H9 (cell line): ENCODE results near the gene SLC22A12. TPM values are rescaled to one million over a fixed set of nuclear protein-coding genes. Genes with fewer than 3 reads are reported as not detected.

Experiments
- DNase-seq: peaks from one replicate; pipeline ENCODE4 v3.0.0-alpha.2; 2017
- H2AFZ ChIP-seq: one replicate; pipeline ENCODE4 v1.6.1; 2013; ENCODE audit warnings: mild to moderate bottlenecking, low read length, control low read depth, moderate library complexity
- H2AK5ac ChIP-seq: 2 replicates; pipeline ENCODE4 v1.6.1; 2013; ENCODE audit warnings: low read length, control low read depth, mixed read lengths; ENCODE audit not compliant: insufficient read length
- H2BK120ac ChIP-seq: one replicate; pipeline ENCODE4 v1.6.1; 2013; ENCODE audit warnings: low read depth, mild to moderate bottlenecking, low read length, control low read depth, inconsistent platforms; ENCODE audit not compliant: poor library complexity, severe bottlenecking
- H2BK12ac ChIP-seq: 2 replicates; pipeline ENCODE4 v1.6.1; 2013; ENCODE audit warnings: low read length, control low read depth, mixed read lengths, low read depth; ENCODE audit not compliant: insufficient read length
- H2BK15ac ChIP-seq: 2 replicates; pipeline ENCODE4 v1.6.1; 2013; ENCODE audit warnings: low read depth, low read length, control low read depth
- H2BK20ac ChIP-seq: one replicate; pipeline ENCODE4 v1.6.1; 2013; ENCODE audit warnings: low read depth, mild to moderate bottlenecking, low read length, control low read depth, inconsistent platforms; ENCODE audit not compliant: poor library complexity, severe bottlenecking
- H2BK5ac ChIP-seq: 2 replicates; pipeline ENCODE4 v1.6.1; 2013; ENCODE audit warnings: low read length, control low read depth, mixed read lengths; ENCODE audit not compliant: insufficient read length
- H3K14ac ChIP-seq: 2 replicates; pipeline ENCODE4 v1.6.1; 2013; ENCODE audit warnings: low read length, control low read depth; ENCODE audit not compliant: insufficient read depth
- H3K18ac ChIP-seq: 2 replicates; pipeline ENCODE4 v1.6.1; 2013; ENCODE audit warnings: low read depth, mild to moderate bottlenecking, mixed read lengths, low read length, control low read depth; ENCODE audit not compliant: insufficient read length
- H3K23ac ChIP-seq: 2 replicates; pipeline ENCODE4 v1.6.1; 2013; ENCODE audit warnings: low read length, control low read depth, mixed read lengths, low read depth; ENCODE audit not compliant: insufficient read length
- H3K23me2 ChIP-seq: 2 replicates; pipeline ENCODE4 v1.6.1; 2013; ENCODE audit warnings: low read depth, mild to moderate bottlenecking, mixed read lengths, low read length, control low read depth; ENCODE audit not compliant: insufficient read length, poor library complexity, severe bottlenecking
- H3K27ac ChIP-seq: 2 replicates; pipeline ENCODE4 v1.5.1; 2013; ENCODE audit warnings: low read length, control low read depth, mixed read lengths, low read depth; ENCODE audit not compliant: insufficient read length
- H3K27me3 ChIP-seq: 2 replicates; pipeline ENCODE4 v1.6.1; 2013; ENCODE audit warnings: low read length, control low read depth, inconsistent platforms; ENCODE audit not compliant: insufficient read depth
- H3K4ac ChIP-seq: 2 replicates; pipeline ENCODE4 v1.6.1; 2013; ENCODE audit warnings: low read depth, mild to moderate bottlenecking, control low read depth, inconsistent platforms, low read length, moderate library complexity
- H3K4me1 ChIP-seq: 2 replicates; pipeline ENCODE4 v1.6.1; 2013; ENCODE audit warnings: low read length, control low read depth, inconsistent platforms; ENCODE audit not compliant: insufficient read depth
- H3K4me2 ChIP-seq: 2 replicates; pipeline ENCODE4 v1.6.1; 2013; ENCODE audit warnings: low read length, control low read depth, mixed read lengths; ENCODE audit not compliant: insufficient read length, insufficient read depth
- H3K56ac ChIP-seq: 2 replicates; pipeline ENCODE4 v1.6.1; 2013; ENCODE audit warnings: low read depth, mild to moderate bottlenecking, mixed read lengths, low read length, control low read depth; ENCODE audit not compliant: insufficient read length
- H3K79me1 ChIP-seq: 2 replicates; pipeline ENCODE4 v1.6.1; 2013; ENCODE audit warnings: low read depth, mild to moderate bottlenecking, moderate library complexity, low read length, control low read depth, inconsistent platforms; ENCODE audit not compliant: insufficient read depth, poor library complexity, severe bottlenecking
- H3K79me2 ChIP-seq: 2 replicates; pipeline ENCODE4 v1.6.1; 2013; ENCODE audit warnings: low read length, control low read depth, inconsistent platforms; ENCODE audit not compliant: insufficient read depth
- H3K9ac ChIP-seq: 2 replicates; pipeline ENCODE4 v1.6.1; 2013; ENCODE audit warnings: low read length, control low read depth, mixed read lengths; ENCODE audit not compliant: insufficient read length; ENCODE audit errors: extremely low read depth
- H3K9me3 ChIP-seq: one replicate; pipeline ENCODE4 v1.6.1; 2013; ENCODE audit warnings: low read depth, low read length, inconsistent platforms; ENCODE audit not compliant: control insufficient read depth
- H3T11ph ChIP-seq: one replicate; pipeline ENCODE4 v1.6.1; 2013; ENCODE audit warnings: mild to moderate bottlenecking, low read length, control low read depth, inconsistent platforms
- H4K20me1 ChIP-seq: one replicate; pipeline ENCODE4 v1.6.1; 2013; ENCODE audit not compliant: control insufficient read depth, insufficient read length, insufficient read depth
- H4K5ac ChIP-seq: 2 replicates; pipeline ENCODE4 v1.6.1; 2013; ENCODE audit warnings: low read depth, mild to moderate bottlenecking, mixed read lengths, low read length, control low read depth; ENCODE audit not compliant: insufficient read length
- H4K8ac ChIP-seq: replicated peaks from 2 replicates; pipeline ENCODE4 v1.6.1; 2013; ENCODE audit warnings: low read length, control low read depth, mixed read lengths, low read depth; ENCODE audit not compliant: insufficient read length
- H4K91ac ChIP-seq: 2 replicates; pipeline ENCODE4 v1.6.1; 2013; ENCODE audit warnings: low read depth, mild to moderate bottlenecking, moderate library complexity, mixed read lengths, low read length, control low read depth; ENCODE audit not compliant: insufficient read length
- H3K27ac Mint-ChIP-seq, 3 experiments: 2 replicates in 2 of 3; 3 replicates in 1 of 3; pipeline ENCODE4 v1.8.0; 2020 to 2021; ENCODE audit warnings: mixed read lengths in 3 of 3, mild to moderate bottlenecking in 1 of 3, moderate library complexity in 1 of 3
- H3K27me3 Mint-ChIP-seq: 2 replicates; pipeline ENCODE4 v1.8.0; 2021; ENCODE audit warnings: low read depth, mild to moderate bottlenecking, moderate library complexity, mixed read lengths
- H3K36me3 Mint-ChIP-seq, 3 experiments: 2 replicates in 2 of 3; 3 replicates in 1 of 3; pipeline ENCODE4 v1.8.0; 2020 to 2021; ENCODE audit warnings: low read depth in 3 of 3, mixed read lengths in 3 of 3; ENCODE audit not compliant: insufficient read depth in 1 of 3
- H3K4me1 Mint-ChIP-seq, 2 experiments: 2 replicates each; pipeline ENCODE4 v1.8.0; 2020; ENCODE audit warnings: mixed read lengths in 2 of 2
- H3K4me3 Mint-ChIP-seq, 2 experiments: 2 replicates in 1 of 2; 3 replicates in 1 of 2; pipeline ENCODE4 v1.8.0; 2020 to 2021; ENCODE audit warnings: mild to moderate bottlenecking in 2 of 2, mixed read lengths in 2 of 2, moderate library complexity in 1 of 2
- H3K9me3 Mint-ChIP-seq, 2 experiments: 2 replicates in 1 of 2; 3 replicates in 1 of 2; pipeline ENCODE4 v1.8.0; 2020; ENCODE audit warnings: mild to moderate bottlenecking in 2 of 2, mixed read lengths in 2 of 2, moderate library complexity in 1 of 2
- WGBS: extraction: QIAGEN DNeasy Blood & Tissue Kit; methylation state at CpG from one replicate; pipeline ENCODE4 v1.1.7; 2013; ENCODE audit warnings: missing lambda C conversion rate, low lambda C conversion rate, mixed read lengths; ENCODE audit not compliant: insufficient read length; ENCODE audit errors: extremely low coverage; 5-methylcytosine and 5-hydroxymethylcytosine counted together
- total RNA-seq: library from RNA; stranded (reverse); gene quantifications from 2 replicates; pipeline ENCODE4 v1.2.1, GENCODE V29; 2021
- TF ChIP-seq, protein P1 (sequence below): fragments of 200-600 bp; sonication (generic); conservative IDR thresholded peaks from 3 replicates; pipeline ENCODE4 v1.8.0; 2021; ENCODE audit warnings: antibody characterized with exemption, mild to moderate bottlenecking

SLC22A12 gene
- total RNA-seq, 1 experiment from 2014 or later, result not detected

DNA sequence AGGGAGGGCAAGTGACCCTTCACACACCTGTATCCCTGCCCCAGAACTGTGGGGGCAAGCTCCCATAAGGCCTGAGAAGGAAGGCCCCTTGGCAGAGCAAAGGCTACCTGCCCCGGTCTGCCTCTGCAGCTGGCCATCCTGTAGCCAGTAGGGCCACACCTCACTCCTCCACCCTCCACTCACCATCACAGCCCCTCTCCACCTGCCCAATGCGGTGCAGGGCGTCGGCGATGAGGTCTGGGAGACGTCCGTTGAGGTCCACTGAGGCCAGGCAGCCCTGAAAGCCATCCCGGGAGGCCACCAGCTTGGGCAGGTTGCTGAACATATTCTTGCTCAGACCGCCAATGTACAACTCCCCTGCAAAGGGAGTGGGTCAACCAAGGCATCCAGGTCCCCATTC lies 57.5 kb downstream of the SLC22A12 start:
- Histone ChIP-seq H2BK20ac (no peak overlapping the region), H4K5ac (no peak overlapping the region), H3K4me2 (no peak overlapping the region), H2BK12ac (no peak overlapping the region), H3K9ac (no peak overlapping the region), H3K18ac (no peak overlapping the region), H3K27me3 (peaks cover 3% of the 10 kb centered on the region; the same call in 1 of the 2 replicates), H2BK15ac (no peak overlapping the region), H2BK120ac (no peak overlapping the region), H3K27ac (no peak overlapping the region), H3K23ac (no peak overlapping the region), H3K14ac (no peak overlapping the region), H3K4me1 (peaks cover 2% of the 10 kb centered on the region; the same call in 1 of the 2 replicates), H3K56ac (no peak overlapping the region), H3T11ph (no peak overlapping the region), H4K20me1 (no peaks in the 10 kb centered on the region), H3K4ac (no peak overlapping the region), H2BK5ac (no peak overlapping the region), H4K91ac (no peak overlapping the region), H3K79me1 (no peaks in the 10 kb centered on the region), H4K8ac (no peak overlapping the region), H2AFZ (no peak overlapping the region), H3K79me2 (no peaks in the 10 kb centered on the region), H3K9me3 (no peaks in the 10 kb centered on the region), H2AK5ac (no peak overlapping the region), H3K23me2 (peaks cover 12% of the 10 kb centered on the region)
- H3K36me3 Mint-ChIP-seq, result no peaks in the 10 kb centered on the region
- DNase-seq, result no peak
- H3K9me3 Mint-ChIP-seq, result no peaks in the 10 kb centered on the region; a peak in 1 of 5 replicates
- TF ChIP-seq, protein P1, sequence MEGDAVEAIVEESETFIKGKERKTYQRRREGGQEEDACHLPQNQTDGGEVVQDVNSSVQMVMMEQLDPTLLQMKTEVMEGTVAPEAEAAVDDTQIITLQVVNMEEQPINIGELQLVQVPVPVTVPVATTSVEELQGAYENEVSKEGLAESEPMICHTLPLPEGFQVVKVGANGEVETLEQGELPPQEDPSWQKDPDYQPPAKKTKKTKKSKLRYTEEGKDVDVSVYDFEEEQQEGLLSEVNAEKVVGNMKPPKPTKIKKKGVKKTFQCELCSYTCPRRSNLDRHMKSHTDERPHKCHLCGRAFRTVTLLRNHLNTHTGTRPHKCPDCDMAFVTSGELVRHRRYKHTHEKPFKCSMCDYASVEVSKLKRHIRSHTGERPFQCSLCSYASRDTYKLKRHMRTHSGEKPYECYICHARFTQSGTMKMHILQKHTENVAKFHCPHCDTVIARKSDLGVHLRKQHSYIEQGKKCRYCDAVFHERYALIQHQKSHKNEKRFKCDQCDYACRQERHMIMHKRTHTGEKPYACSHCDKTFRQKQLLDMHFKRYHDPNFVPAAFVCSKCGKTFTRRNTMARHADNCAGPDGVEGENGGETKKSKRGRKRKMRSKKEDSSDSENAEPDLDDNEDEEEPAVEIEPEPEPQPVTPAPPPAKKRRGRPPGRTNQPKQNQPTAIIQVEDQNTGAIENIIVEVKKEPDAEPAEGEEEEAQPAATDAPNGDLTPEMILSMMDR, result no peak
- H3K4me3 Mint-ChIP-seq, result no peak overlapping the region
- H3K27me3 Mint-ChIP-seq, result peaks cover 62% of the 10 kb centered on the region
- no peak overlapping the region for H3K27ac Mint-ChIP-seq
- H3K4me1 Mint-ChIP-seq, result peaks cover 23 to 48% of the 10 kb centered on the region in 2 experiments
- WGBS, result no CpG with 5 or more reads among the region's 9 CpGs
